22Rv1 (cell line): Measurements from ENCODE around the gene EPC2.

Experiments
- CTCF ChIP-seq: fragments of 450-650 bp; IDR thresholded peaks from 2 replicates; pipeline ENCODE4 v1.5.1; 2017; ENCODE audit warnings: mild to moderate bottlenecking
- ZFX ChIP-seq: fragments of 450-650 bp; IDR thresholded peaks from 2 replicates; pipeline ENCODE4 v1.6.1; 2017; ENCODE audit warnings: antibody characterized with exemption, borderline replicate concordance

GRCh38 chr2:148752977-148753376, 108.4 kb downstream of the EPC2 start:
- no peak for TF ChIP-seq CTCF
- TF ChIP-seq ZFX: no peak
